ENCODE measurements around the gene GPC1. TPM values are rescaled to one million over a fixed set of nuclear protein-coding genes. Genes with fewer than 3 reads are reported as not detected.
A peak's percentile ranks its signal among the peaks of the same experiment; 100 is the strongest.

GPC1 gene
- total and polyA plus RNA-seq, 2 of the 13 experiments (the other 11 are each of a cell fraction or from before 2014, with no cell fraction given), result 4.0 to 5.5 TPM

DNA sequence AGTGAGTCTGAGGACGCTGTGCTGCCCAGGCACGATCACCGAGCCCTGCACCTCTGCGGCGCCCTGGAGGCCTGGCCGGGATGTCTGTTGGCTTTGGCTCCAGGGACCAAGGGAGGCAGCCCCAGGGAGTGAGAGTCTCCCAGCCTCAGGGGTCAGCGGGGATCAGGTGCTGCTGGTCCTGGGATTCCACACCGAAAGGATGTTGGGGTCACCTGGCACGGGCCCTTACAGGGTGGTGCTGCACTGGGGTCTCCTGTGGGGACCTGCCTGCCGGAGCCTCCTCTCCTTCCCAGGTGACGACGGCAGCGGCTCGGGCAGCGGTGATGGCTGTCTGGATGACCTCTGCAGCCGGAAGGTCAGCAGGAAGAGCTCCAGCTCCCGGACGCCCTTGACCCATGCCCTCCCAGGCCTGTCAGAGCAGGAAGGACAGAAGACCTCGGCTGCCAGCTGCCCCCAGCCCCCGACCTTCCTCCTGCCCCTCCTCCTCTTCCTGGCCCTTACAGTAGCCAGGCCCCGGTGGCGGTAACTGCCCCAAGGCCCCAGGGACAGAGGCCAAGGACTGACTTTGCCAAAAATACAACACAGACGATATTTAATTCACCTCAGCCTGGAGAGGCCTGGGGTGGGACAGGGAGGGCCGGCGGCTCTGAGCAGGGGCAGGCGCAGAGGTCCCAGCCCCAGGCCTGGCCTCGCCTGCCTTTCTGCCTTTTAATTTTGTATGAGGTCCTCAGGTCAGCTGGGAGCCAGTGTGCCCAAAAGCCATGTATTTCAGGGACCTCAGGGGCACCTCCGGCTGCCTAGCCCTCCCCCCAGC, 30.5 kb downstream of the GPC1 start (continued):
- TF ChIP-seq, protein P1, sequence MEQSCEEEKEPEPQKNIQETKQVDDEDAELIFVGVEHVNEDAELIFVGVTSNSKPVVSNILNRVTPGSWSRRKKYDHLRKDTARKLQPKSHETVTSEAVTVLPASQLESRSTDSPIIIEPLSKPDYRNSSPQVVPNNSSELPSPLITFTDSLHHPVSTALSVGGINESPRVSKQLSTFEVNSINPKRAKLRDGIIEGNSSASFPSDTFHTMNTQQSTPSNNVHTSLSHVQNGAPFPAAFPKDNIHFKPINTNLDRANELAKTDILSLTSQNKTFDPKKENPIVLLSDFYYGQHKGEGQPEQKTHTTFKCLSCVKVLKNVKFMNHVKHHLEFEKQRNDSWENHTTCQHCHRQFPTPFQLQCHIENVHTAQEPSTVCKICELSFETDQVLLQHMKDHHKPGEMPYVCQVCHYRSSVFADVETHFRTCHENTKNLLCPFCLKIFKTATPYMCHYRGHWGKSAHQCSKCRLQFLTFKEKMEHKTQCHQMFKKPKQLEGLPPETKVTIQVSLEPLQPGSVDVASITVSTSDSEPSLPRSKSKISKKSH (CRISPR knock-in tag; IDR thresholded peaks at IDR 0.05; ENCODE audit: borderline replicate concordance), result no peak
- no peak for TF ChIP-seq ZNF83 (CRISPR knock-in tag; IDR thresholded peaks at IDR 0.05; ENCODE audit: borderline replicate concordance)
- TF ChIP-seq NR2C2 (CRISPR knock-in tag; IDR thresholded peaks at IDR 0.05; ENCODE audit: borderline replicate concordance), result peak; percentile 74
- no peak for TF ChIP-seq KLF16 (CRISPR knock-in tag; IDR thresholded peaks at IDR 0.05)
- TF ChIP-seq CHCHD3 (CRISPR knock-in tag; IDR thresholded peaks at IDR 0.05), result no peak
- TF ChIP-seq ZNF589 (CRISPR knock-in tag; conservative IDR thresholded peaks at IDR 0.05), result no peak
- TF ChIP-seq, protein P2, sequence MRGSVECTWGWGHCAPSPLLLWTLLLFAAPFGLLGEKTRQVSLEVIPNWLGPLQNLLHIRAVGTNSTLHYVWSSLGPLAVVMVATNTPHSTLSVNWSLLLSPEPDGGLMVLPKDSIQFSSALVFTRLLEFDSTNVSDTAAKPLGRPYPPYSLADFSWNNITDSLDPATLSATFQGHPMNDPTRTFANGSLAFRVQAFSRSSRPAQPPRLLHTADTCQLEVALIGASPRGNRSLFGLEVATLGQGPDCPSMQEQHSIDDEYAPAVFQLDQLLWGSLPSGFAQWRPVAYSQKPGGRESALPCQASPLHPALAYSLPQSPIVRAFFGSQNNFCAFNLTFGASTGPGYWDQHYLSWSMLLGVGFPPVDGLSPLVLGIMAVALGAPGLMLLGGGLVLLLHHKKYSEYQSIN (CRISPR knock-in tag; IDR thresholded peaks at IDR 0.05; ENCODE audit: borderline replicate concordance), result no peak
- TF ChIP-seq NCOR1 (IDR thresholded peaks at IDR 0.05; ENCODE audit: borderline replicate concordance, low read length), result no peak
- TF ChIP-seq NFE2L1 (CRISPR knock-in tag; IDR thresholded peaks at IDR 0.05; ENCODE audit: borderline replicate concordance), result no peak
- TF ChIP-seq ZSCAN9 (CRISPR knock-in tag; IDR thresholded peaks at IDR 0.05; ENCODE audit: borderline replicate concordance), result no peak
- TF ChIP-seq SIN3B (IDR thresholded peaks at IDR 0.05; ENCODE audit: low read length), result no peak
- no peak for TF ChIP-seq ZNF598 (CRISPR knock-in tag; IDR thresholded peaks at IDR 0.05; ENCODE audit: borderline replicate concordance)
- no peak for TF ChIP-seq ELF3 (CRISPR knock-in tag; IDR thresholded peaks at IDR 0.05)
- TF ChIP-seq, protein P3, sequence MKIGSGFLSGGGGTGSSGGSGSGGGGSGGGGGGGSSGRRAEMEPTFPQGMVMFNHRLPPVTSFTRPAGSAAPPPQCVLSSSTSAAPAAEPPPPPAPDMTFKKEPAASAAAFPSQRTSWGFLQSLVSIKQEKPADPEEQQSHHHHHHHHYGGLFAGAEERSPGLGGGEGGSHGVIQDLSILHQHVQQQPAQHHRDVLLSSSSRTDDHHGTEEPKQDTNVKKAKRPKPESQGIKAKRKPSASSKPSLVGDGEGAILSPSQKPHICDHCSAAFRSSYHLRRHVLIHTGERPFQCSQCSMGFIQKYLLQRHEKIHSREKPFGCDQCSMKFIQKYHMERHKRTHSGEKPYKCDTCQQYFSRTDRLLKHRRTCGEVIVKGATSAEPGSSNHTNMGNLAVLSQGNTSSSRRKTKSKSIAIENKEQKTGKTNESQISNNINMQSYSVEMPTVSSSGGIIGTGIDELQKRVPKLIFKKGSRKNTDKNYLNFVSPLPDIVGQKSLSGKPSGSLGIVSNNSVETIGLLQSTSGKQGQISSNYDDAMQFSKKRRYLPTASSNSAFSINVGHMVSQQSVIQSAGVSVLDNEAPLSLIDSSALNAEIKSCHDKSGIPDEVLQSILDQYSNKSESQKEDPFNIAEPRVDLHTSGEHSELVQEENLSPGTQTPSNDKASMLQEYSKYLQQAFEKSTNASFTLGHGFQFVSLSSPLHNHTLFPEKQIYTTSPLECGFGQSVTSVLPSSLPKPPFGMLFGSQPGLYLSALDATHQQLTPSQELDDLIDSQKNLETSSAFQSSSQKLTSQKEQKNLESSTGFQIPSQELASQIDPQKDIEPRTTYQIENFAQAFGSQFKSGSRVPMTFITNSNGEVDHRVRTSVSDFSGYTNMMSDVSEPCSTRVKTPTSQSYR (CRISPR knock-in tag; IDR thresholded peaks at IDR 0.05; ENCODE audit: borderline replicate concordance), result no peak
- TF ChIP-seq, protein P4, sequence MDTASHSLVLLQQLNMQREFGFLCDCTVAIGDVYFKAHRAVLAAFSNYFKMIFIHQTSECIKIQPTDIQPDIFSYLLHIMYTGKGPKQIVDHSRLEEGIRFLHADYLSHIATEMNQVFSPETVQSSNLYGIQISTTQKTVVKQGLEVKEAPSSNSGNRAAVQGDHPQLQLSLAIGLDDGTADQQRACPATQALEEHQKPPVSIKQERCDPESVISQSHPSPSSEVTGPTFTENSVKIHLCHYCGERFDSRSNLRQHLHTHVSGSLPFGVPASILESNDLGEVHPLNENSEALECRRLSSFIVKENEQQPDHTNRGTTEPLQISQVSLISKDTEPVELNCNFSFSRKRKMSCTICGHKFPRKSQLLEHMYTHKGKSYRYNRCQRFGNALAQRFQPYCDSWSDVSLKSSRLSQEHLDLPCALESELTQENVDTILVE (CRISPR knock-in tag; IDR thresholded peaks at IDR 0.05), result no peak
- TF ChIP-seq ZNF780A (CRISPR knock-in tag; IDR thresholded peaks at IDR 0.05), result no peak
- TF ChIP-seq HMGA1 (CRISPR knock-in tag; conservative IDR thresholded peaks at IDR 0.05), result no peak
- peak; percentile 64 for TF ChIP-seq HNF4A (CRISPR knock-in tag; IDR thresholded peaks at IDR 0.05)
- TF ChIP-seq, protein P5, sequence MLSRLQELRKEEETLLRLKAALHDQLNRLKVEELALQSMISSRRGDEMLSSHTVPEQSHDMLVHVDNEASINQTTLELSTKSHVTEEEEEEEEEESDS (CRISPR knock-in tag; IDR thresholded peaks at IDR 0.05; ENCODE audit: borderline replicate concordance), result no peak
- TF ChIP-seq SNAPC2 (CRISPR knock-in tag; IDR thresholded peaks at IDR 0.05), result no peak
- TF ChIP-seq NR2F1 (CRISPR knock-in tag; IDR thresholded peaks at IDR 0.05), result peak; percentile 69 to 76; a peak in 3 of 4 replicates
- TF ChIP-seq ZFY (CRISPR knock-in tag; IDR thresholded peaks at IDR 0.05), result 0 out of 2 replicates have a peak, but pooled peaks have one; percentile 14
